Astrocyte of the spinal cord (primary cell): ENCODE data around the gene TOX2.

ENCODE experiments used
- DNase-seq: peaks from one replicate; pipeline ENCODE4 v3.0.0; 2011; ENCODE audit warnings: low read depth, low spot score
- H3K4me3 ChIP-seq: 2 replicates; pipeline ENCODE4 v1.5.1; 2011; ENCODE audit warnings: low read depth, mild to moderate bottlenecking, low read length, moderate library complexity
- CTCF ChIP-seq: IDR thresholded peaks from 2 replicates; pipeline ENCODE4 v1.5.1; 2012; ENCODE audit warnings: low read depth, mild to moderate bottlenecking, low read length, inconsistent platforms
- in situ Hi-C: cut with HindIII; loops from 2 replicates; pipeline ENCODE4 v1.10.0; 2017; ENCODE audit warnings: low sequenced_read_pairs

TOX2 gene

GRCh38 chr20:43994486-43995100 lies 79.9 kb downstream of the TOX2 start:
- no peak for TF ChIP-seq CTCF
- DNase-seq = peak; percentile 17
- in situ Hi-C loops = no loop called here
- H3K4me3 ChIP-seq = no peak overlapping the region

- in situ Hi-C loops = no loop called here
- TF ChIP-seq CTCF = no peak
- DNase-seq = no peak
These were observed 81.0 kb downstream of the TOX2 start for GRCh38 chr20:43995645-43996044.

GRCh38 chr20:43996240-43996930 lies 81.7 kb downstream of the TOX2 start:
- no peak for DNase-seq
- in situ Hi-C loops = no loop called here
- no peak overlapping the region for H3K4me3 ChIP-seq
- no peak for TF ChIP-seq CTCF

More at GRCh38 chr20:43995645-43996044, 81.0 kb downstream of the TOX2 start:
- no peak overlapping the region for H3K4me3 ChIP-seq

GRCh38 chr20:43999848-44000247 lies 85.2 kb downstream of the TOX2 start:
- H3K4me3 ChIP-seq = no peak overlapping the region
- DNase-seq = no peak
- no peak for TF ChIP-seq CTCF
- in situ Hi-C loops = no loop called here

- no peak for DNase-seq
- no peak overlapping the region for H3K4me3 ChIP-seq
- in situ Hi-C loops = no loop called here
- TF ChIP-seq CTCF = no peak
These were observed 87.3 kb downstream of the TOX2 start for GRCh38 chr20:44001667-44002596.

- no peak for DNase-seq
- in situ Hi-C loops = no loop called here
- TF ChIP-seq CTCF = no peak
These were observed 88.2 kb downstream of the TOX2 start for GRCh38 chr20:44002861-44003260.

More at GRCh38 chr20:44002861-44003260, 88.2 kb downstream of the TOX2 start:
- no peak overlapping the region for H3K4me3 ChIP-seq
